Neural progenitor cell (in vitro differentiated cells): ENCODE data around the gene DHDH.

Experiments
- EZH2 ChIP-seq: fragments of 200-600 bp; sonication (generic); IDR thresholded peaks from 2 replicates; pipeline ENCODE4 v1.6.1; 2017; ENCODE audit warnings: antibody characterized with exemption, mild to moderate bottlenecking, moderate library complexity
- EZH2phosphoT487 ChIP-seq: fragments of 200-600 bp; sonication (generic); IDR thresholded peaks from 2 replicates; pipeline ENCODE4 v1.6.1; 2017; ENCODE audit warnings: antibody characterized with exemption
- TF ChIP-seq, protein P1 (sequence below): fragments of 200-600 bp; sonication (generic); IDR thresholded peaks from 2 replicates; pipeline ENCODE4 v1.5.1; 2017; ENCODE audit warnings: antibody characterized with exemption, mild to moderate bottlenecking

DNA sequence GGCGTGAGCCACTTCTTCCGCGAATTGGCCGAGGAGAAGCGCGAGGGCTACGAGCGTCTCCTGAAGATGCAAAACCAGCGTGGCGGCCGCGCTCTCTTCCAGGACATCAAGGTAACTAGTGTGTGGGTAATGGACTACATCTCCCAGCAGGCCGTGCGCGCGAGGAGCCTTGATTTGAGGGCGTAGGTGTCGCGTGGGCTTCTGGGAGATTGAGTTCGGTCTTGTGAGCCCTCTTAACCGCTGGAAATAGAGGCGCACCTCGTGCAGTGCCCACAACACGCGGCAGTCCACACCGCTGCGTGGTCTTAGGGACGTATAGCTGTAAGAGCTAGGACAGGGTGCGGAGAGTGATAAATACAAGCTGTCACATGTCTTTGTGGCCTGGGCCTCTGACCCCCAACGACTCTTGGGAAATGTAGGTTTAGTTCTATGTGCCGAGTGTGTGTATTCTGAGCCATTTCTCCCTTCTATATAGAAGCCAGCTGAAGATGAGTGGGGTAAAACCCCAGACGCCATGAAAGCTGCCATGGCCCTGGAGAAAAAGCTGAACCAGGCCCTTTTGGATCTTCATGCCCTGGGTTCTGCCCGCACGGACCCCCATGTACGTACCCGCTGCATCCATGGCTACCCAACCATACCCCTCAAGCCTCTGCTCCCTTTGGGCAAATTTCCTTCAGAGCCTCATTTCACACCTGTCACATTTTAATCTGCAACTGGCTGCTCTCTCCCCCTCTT, 32.5 kb downstream of the DHDH start:
- TF ChIP-seq, protein P1, sequence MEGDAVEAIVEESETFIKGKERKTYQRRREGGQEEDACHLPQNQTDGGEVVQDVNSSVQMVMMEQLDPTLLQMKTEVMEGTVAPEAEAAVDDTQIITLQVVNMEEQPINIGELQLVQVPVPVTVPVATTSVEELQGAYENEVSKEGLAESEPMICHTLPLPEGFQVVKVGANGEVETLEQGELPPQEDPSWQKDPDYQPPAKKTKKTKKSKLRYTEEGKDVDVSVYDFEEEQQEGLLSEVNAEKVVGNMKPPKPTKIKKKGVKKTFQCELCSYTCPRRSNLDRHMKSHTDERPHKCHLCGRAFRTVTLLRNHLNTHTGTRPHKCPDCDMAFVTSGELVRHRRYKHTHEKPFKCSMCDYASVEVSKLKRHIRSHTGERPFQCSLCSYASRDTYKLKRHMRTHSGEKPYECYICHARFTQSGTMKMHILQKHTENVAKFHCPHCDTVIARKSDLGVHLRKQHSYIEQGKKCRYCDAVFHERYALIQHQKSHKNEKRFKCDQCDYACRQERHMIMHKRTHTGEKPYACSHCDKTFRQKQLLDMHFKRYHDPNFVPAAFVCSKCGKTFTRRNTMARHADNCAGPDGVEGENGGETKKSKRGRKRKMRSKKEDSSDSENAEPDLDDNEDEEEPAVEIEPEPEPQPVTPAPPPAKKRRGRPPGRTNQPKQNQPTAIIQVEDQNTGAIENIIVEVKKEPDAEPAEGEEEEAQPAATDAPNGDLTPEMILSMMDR: no peak
- no peak for TF ChIP-seq EZH2phosphoT487
- no peak for TF ChIP-seq EZH2
